ENCODE data around the gene SOX5.

Gene SOX5

GRCh38 chr12:23760495-23760894 is 189.0 kb downstream of the SOX5 start:
- Mint-ChIP-seq H3K4me1 (peaks cover 11% of the 10 kb centered on the region), H3K27ac (peak overlapping the region in 1 of 3 experiments; percentile 17), H3K4me3 (no peak overlapping the region), H3K36me3 (ENCODE audit: low read depth) (no peaks in the 10 kb centered on the region), H3K9me3 (no peaks in the 10 kb centered on the region), H3K27me3 (ENCODE audit: low read depth) (no peaks in the 10 kb centered on the region)
- no peak for TF ChIP-seq CTCF (IDR thresholded peaks at IDR 0.05; ENCODE audit: unreplicated experiment in 3 of 3)

DNA sequence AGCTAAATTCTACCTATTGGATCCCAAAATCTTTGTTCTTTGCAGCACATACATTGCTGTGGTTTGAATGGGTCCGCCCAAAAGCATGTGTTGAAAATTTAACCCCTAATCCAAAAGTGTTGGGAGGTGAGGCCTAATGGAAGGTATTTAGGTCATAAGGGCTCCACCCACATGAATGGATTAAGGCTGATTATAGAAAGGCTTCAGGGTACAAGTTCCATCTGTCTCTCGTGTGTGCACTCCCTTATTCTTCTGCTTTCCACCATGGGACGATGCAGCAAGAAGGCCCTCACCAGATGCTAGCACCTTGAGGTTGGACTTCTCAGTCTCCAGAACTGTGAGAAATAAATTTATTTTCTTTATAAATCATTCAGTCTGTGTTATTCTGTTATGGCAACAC is 190.9 kb downstream of the SOX5 start:
- H3K4me1 Mint-ChIP-seq = peaks cover 15% of the 10 kb centered on the region
- H3K36me3 Mint-ChIP-seq (ENCODE audit: low read depth) = no peaks in the 10 kb centered on the region
- no peak overlapping the region for H3K27ac Mint-ChIP-seq
- TF ChIP-seq CTCF (IDR thresholded peaks at IDR 0.05; ENCODE audit: unreplicated experiment in 3 of 3) = no peak
- no peak overlapping the region for H3K4me3 Mint-ChIP-seq
- no peaks in the 10 kb centered on the region for H3K9me3 Mint-ChIP-seq
- no peaks in the 10 kb centered on the region for H3K27me3 Mint-ChIP-seq (ENCODE audit: low read depth)

GRCh38 chr12:23757541-23757962 is 191.9 kb downstream of the SOX5 start:
- H3K27me3 Mint-ChIP-seq (ENCODE audit: low read depth) = no peaks in the 10 kb centered on the region
- H3K4me3 Mint-ChIP-seq = no peak overlapping the region
- no peak for TF ChIP-seq CTCF (IDR thresholded peaks at IDR 0.05; ENCODE audit: unreplicated experiment in 3 of 3)
- H3K36me3 Mint-ChIP-seq (ENCODE audit: low read depth) = no peaks in the 10 kb centered on the region
- H3K9me3 Mint-ChIP-seq = no peaks in the 10 kb centered on the region
- H3K27ac Mint-ChIP-seq = peak overlapping the region; percentile 25 to 56 (median 37)
- peaks cover 22% of the 10 kb centered on the region for H3K4me1 Mint-ChIP-seq

DNA sequence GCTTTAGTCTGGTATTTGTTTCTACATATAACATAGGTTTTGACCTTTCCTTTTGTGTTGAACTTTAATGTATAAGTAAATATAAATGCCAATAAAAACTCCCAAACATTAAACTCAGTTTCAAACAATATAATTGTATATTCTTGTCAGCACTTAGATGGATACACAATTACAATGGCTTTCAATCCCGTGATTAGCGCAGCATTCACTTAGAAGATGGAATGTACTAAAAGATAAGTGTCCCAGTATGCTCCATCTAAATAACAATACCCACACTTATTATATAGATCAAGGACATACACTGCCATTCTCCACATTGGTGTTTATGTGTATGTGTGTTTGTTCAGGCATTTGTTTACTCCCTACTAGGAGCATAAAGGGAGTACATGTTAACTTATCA is 193.1 kb downstream of the SOX5 start:
- TF ChIP-seq CTCF (IDR thresholded peaks at IDR 0.05; ENCODE audit: unreplicated experiment in 3 of 3) = no peak
- Mint-ChIP-seq H3K36me3 (ENCODE audit: low read depth) (no peaks in the 10 kb centered on the region), H3K9me3 (no peaks in the 10 kb centered on the region), H3K27ac (no peak overlapping the region), H3K27me3 (ENCODE audit: low read depth) (no peaks in the 10 kb centered on the region), H3K4me1 (peaks cover 22% of the 10 kb centered on the region), H3K4me3 (no peak overlapping the region)

DNA sequence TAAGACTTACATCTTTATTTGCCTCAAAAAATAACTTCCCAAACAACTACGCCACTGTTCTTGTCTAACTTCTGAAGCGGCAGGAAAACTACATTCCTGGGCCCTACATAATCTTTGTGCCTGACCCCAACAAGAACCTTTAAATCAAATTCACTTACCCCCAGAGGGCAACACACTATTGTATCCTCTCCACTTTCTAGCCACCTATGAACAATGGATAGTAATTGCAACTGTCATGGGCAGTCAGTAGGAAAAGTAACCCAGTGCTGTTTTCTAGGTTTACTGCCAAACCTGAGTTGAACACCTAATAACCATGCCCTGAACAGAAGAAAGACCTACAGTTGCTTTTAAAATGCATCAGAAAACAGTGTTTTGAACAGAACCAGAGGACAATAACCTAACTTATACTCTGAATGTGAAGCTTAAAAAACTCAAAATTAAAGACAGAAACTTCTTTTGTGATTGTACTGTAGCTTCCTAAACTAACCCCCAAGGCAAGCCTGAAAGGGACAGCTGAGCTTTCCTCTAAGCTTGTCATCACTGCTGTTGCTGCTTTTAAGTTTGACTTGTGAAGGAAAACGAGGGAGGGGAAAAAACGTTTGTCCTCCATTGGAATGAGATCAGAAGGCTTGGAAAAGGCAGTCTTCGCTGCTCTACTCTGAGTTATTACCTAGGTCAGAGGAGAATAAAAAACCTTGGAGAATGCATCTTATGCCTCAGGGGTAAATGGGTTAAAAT is 195.7 kb downstream of the SOX5 start:
- peaks cover 15% of the 10 kb centered on the region for H3K4me1 Mint-ChIP-seq
- peaks cover 4% of the 10 kb centered on the region for H3K36me3 Mint-ChIP-seq (ENCODE audit: low read depth)
- no peak for TF ChIP-seq CTCF (IDR thresholded peaks at IDR 0.05; ENCODE audit: unreplicated experiment in 3 of 3)
- H3K9me3 Mint-ChIP-seq = no peaks in the 10 kb centered on the region
- no peak overlapping the region for H3K4me3 Mint-ChIP-seq
- no peaks in the 10 kb centered on the region for H3K27me3 Mint-ChIP-seq (ENCODE audit: low read depth)
- peak overlapping the region in 2 of 3 experiments; percentile 9 to 56 for H3K27ac Mint-ChIP-seq

GRCh38 chr12:23752245-23752644 is 197.2 kb downstream of the SOX5 start:
- peaks cover 11% of the 10 kb centered on the region for H3K4me1 Mint-ChIP-seq
- no peak for TF ChIP-seq CTCF (IDR thresholded peaks at IDR 0.05; ENCODE audit: unreplicated experiment in 3 of 3)
- H3K27me3 Mint-ChIP-seq (ENCODE audit: low read depth) = no peaks in the 10 kb centered on the region
- H3K9me3 Mint-ChIP-seq = no peaks in the 10 kb centered on the region
- H3K36me3 Mint-ChIP-seq (ENCODE audit: low read depth) = peaks cover 8% of the 10 kb centered on the region
- H3K27ac Mint-ChIP-seq = no peak overlapping the region
- H3K4me3 Mint-ChIP-seq = no peak overlapping the region
